Stimulated activated CD8-positive, alpha-beta memory T cell treated with anti-CD3 and anti-CD28 coated beads, Interleukin-15, amount 100 ng/mL, for 1 hour (primary cell): Measurements from ENCODE around the gene ABLIM1.

Experiments
- DNase-seq: peaks from one replicate; pipeline ENCODE4 v3.0.0-alpha.2; 2020; ENCODE audit warnings: low read depth

Gene ABLIM1

DNA sequence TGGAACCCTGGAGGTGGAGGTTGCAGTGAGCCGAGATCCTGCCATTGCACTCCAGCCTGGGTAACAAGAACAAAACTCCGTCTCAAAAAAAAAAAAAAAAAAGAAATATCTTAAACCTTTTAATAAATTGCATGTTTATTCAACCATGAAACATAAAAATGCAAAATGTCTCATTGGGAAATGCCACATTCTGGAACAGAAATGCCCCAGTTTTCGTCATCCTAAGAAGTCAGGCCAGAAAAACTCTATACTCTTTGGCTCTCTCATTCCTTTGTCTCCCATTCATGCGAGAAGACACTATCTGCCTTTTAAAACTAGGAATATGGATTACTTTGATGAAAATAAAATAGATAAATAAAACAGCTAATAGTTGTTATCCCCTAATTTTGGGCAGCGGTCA, 21.5 kb upstream of the ABLIM1 start:
- no peak for DNase-seq

- no peak for DNase-seq
These were observed 20.7 kb upstream of the ABLIM1 start for GRCh38 chr10:114678820-114679219.

DNA sequence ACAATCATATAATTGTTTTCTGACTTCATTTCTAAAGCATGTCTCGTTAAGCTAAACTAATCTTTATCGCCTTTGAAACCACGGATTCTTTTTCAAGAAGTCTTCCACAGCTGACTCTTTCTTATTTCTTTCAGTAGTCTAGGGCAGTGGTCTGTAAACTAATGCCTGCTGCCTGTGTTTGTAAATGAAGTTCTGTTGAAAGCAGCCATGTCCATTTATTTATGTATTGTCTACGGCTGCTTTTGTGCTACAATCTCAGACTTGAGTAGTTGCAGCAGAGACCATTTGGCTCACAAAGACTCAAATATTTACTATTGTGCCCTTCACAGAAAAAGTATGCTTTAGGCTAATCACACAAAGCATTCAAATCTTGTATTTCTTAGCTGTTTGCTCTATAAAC, 20.3 kb upstream of the ABLIM1 start:
- DNase-seq: no peak

- DNase-seq: no peak
These were observed 16.3 kb upstream of the ABLIM1 start for GRCh38 chr10:114674346-114674745.

DNA sequence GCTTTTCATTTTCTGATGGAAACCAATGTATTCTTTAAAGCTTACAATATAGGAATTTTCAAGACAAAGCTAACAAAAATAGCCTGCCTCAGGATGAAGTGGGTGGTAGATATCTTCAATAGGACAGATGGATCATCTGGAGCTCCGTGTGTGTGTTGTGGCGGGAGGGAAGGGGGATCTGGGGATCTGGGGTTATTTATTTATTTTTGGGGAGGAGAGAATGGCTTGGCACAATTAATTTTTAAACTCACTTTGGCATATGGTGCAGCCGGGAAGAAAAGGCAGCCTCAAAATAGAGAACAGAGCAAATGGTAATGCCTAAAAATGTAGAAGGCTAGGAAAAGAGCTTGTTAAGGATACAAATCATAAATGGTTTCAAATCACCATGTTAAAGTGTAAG, 11.6 kb upstream of the ABLIM1 start:
- DNase-seq: no peak

DNA sequence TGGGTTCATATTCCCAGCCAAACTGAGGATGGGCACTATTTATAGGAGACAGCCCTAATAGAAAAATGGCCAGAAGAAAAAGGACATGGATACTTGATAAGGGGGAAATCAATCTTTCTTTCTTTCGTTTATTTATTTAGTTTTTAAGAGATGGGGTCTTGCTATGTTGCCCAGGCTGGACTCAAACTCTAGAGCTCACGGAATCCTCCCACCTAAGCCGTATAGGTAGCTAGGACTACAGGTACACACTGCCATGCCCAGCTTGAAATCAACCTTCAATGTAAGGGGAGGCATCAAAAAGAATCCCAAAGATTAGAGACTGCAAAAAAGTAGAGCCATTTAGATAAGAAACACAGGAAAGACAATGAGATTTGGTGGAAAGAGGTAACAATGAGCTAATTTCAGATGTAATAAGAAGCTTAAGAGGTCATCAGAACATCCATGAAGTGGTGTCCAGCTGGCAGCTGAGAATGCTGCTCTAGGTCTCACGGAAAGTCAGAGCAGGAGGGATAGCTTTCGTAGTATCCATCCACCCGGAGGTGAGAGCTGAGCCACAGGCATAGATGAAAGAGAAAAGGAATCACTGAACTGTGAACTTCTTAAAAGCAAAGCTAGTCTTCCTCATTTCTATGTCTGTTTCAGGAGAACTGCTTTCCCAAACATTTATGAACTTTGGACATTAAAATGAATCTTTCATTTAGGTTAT, 10.5 kb upstream of the ABLIM1 start:
- no peak for DNase-seq

DNA sequence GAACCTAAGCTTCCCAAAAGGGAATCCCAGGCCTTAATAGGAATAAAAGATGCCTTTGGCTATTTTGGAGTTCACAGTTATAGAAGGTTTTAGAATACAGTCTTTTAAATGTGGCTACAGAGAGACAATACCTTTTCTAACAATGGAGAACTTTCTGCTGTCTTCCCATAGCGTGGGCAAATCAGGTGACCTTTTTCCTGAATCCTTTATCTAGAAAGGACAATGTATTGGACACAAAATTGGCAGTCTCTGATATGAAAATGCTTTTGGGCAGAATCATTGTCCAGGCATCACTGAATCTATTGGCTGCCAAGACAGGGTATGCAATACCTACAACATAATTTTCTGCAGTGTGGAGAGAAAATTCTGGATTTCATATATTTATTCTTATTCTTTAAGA, 7.8 kb upstream of the ABLIM1 start:
- DNase-seq: no peak

DNA sequence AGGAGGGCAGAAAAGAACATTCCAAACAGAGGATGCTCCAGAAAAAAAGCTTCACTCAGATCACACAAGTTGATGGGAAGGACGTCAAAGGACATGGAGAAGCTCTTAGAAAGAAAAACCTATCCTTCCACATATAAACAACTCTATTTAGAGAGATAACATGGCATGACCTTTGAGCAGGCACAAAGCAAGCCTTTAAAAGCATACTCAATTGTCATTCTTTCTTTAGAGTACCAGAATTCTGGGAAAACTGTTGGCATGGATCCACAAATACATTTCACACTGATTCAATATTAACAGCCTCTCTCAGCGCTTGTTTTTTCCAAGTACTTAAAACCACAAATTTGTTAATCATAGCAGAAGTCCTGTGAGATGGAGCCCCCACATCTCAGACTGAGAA, 7.3 kb upstream of the ABLIM1 start:
- no peak for DNase-seq

- DNase-seq: no peak
These were observed 6.1 kb upstream of the ABLIM1 start for GRCh38 chr10:114664127-114664526.

DNA sequence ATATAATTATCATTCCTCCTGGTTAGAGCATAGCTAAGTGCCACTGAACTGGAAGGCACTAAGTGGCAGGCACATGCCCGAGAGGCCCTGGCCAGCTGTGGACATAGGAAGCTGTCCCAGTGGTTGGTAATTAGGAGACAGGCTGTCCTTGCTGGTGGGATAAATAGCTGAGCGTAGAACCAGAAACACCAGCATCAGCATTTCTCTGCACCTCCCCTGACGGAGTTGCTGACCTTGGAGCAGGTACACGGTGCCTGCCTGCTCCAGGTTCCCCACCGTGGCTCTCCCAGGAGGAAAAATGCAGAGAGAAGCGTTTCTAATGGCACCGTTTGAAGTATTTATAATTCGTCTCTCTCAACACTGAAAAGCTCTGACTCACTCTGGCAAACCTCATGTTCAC, 5.6 kb upstream of the ABLIM1 start:
- DNase-seq: no peak

DNA sequence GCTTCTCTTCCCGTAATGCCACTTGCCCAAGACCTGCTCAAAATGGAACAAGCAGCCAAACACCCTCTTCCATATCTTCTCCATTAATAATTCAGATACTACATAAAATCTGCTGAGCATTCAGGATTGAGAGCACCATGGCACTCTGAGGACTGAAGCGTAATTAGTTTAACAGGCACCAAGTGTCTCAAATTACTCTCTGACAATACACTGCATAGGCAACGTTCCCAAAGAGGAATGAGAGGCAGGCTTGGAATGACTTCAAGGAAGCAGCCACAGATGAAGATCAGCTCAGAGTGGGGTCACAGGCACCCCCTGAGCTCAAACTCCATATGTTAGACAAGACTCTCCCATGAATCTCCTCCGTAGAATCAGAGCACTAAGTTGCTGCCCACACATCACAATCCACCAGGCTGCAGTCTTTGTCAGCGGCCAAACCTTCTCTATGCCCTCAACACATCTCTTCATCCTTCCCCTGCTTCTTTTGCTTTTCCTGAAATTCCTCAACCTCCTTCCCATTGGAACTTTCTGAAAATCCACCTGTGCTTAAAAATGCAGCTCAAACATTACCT, 4.7 kb upstream of the ABLIM1 start:
- no peak for DNase-seq

GRCh38 chr10:114661212-114661880, 3.3 kb upstream of the ABLIM1 start:
- DNase-seq: no peak

DNA sequence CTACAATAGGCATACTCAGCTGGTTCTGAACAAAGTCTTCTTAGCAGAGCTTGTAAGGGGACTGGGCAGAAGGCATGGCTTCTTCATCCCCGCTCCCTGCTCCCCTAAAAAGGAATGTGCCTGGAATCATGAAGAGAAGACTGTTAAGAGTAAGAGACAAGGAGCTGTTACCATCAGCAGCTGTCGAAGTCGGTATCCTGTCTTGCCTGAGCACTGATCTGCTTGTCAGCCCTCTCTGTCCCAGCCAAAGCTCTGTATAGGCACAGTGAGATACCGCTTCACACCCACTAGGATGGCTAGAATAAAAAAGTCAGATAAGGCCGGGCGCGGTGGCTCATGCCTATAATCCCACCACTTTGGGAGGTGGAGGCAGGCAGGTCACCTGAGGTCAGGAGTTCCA, 2.4 kb downstream of the ABLIM1 start:
- DNase-seq: no peak

DNA sequence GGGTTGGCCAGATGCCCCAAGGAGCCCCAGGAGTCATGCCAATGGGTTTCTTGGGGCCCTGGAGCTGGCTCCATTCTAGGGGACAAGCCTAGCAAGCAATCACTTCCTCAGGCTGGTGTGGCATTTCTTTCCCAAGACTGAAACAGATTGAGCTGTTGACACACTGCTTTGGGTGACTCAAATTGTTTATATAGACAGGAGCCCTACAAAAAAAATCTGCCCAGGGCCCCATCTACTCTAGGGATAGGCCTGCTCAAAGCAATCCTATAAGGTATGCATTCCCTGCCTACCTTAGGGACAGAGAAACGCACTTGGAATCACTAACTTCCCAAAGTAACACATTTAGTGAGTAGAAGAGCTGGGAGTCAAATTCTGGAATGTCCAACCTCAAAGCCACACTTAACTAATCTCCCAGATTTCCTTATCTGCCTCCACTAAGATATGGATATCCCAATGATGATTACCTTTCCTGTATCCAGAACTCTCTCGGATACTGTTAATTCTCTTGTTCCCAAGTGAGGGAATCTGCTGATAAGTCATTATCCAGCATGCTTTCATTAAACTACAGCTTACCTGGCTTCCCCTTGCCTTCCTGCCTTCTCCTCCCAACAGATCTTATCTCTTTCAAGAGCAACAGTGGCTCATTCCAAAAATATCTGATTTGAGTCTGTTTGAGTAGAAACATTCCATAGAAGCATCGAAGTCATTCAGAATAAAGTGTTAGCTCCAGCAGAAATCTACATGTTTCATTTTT, 3.1 kb downstream of the ABLIM1 start:
- no peak for DNase-seq

GRCh38 chr10:114653926-114654325, 4.1 kb downstream of the ABLIM1 start:
- no peak for DNase-seq

DNA sequence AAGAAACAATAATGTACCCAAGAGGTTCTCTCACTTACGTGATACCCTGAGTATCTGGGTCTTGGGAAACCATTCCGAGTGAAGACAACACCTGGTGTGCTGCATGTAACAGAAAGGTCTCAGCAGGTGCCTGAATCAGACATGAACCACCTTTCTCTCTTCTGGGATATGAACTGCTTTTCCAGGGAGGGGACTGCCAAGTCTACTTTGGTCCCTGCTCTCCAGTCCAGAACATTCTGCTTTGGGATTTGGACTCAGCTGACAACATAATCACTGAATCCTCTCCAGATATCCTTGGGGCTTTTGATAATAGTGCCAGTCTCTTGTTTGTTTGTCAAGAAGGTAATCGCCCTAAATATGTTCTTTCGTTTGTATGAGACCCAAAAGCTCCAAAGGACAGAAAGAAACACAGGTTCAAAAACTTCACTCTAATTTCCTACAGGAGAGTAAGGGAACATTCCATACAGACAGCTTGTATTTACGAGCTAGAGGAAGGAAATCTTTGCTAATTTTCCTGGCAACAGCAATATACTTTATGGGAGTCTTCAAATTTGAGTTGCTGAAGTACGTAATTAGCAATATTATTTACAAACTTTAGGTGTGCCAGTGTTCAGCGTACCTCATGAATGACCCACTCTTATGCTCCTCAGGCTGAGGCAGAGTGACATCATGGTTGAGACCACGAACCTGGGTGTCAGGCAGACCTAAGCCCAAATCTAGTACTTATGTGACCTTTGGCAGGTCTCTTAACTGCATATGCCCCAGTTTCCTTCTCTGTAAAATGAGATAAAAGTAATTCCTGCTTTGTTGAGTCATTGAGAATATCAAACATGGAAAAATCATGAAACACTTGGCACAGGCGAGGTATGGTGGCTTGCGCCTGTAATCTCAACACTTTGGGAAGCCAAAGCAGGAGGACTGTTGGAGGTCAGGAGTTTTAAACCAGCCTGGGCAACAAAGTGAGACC, 5.4 kb downstream of the ABLIM1 start:
- DNase-seq: no peak

GRCh38 chr10:114650831-114651230, 7.2 kb downstream of the ABLIM1 start:
- no peak for DNase-seq

DNA sequence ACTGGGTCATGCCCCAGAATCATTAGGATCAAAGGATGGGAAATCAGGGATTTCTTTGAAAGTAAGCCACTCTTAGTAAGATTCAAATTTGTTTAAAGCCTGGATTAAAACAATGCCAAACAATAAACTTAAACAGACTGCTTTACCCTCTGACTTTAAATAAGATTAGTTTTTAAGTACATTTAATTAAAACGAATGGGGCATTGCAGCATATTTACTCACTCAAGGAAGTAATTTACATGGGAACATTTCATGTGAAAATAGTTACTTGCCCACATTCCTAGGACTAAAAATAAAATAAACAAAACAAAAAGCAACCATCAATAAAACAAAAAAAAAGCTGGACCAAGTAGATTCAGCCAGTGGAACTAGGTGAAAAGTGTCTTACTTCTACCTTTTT, 7.8 kb downstream of the ABLIM1 start:
- no peak for DNase-seq

- DNase-seq: no peak
These were observed 8.7 kb downstream of the ABLIM1 start for GRCh38 chr10:114649217-114649903.

GRCh38 chr10:114648368-114648767, 9.7 kb downstream of the ABLIM1 start:
- no peak for DNase-seq

- DNase-seq: no peak
These were observed 10.4 kb downstream of the ABLIM1 start for GRCh38 chr10:114647545-114648138.
